ENCODE data around the gene ANO2.

DNA sequence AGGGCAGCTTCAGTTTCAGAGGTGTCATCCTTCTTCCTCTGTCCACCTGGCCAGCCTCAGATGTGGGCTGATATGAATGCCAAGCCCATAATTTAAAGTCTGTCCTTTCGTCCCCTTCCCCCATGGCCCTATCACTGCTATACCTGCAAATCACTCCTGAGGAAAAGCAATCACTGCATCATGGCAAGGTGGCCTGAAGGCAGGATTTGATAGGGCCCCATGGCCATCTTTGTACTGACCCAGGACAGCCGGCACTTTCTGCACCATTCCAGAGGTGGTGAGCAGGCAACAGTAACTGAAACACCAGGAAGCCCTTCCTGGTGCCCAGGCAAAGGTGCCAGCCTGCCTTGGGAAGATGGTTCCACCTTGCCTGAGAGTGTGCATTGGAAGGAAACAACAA is 60.8 kb downstream of the ANO2 start:
- TF ChIP-seq POLR2A (IDR thresholded peaks at IDR 0.05; ENCODE audit: low read length) (no peak), GATA1 (IDR thresholded peaks at IDR 0.05; ENCODE audit: low read depth, low read length) (no peak)
